ENCODE data around the gene SNTB2.

The SNTB2 gene

GRCh38 chr16:69233124-69233523, 46.2 kb downstream of the SNTB2 start:
- TF ChIP-seq CTCF (IDR thresholded peaks at IDR 0.05; ENCODE audit: insufficient read depth, low read depth, low read length, missing control alignments): no peak
- DNase-seq (ENCODE audit: low read depth): no peak

GRCh38 chr16:69234460-69234859, 47.5 kb downstream of the SNTB2 start:
- no peak for TF ChIP-seq CTCF (IDR thresholded peaks at IDR 0.05; ENCODE audit: insufficient read depth, low read depth, low read length, missing control alignments)
- no peak overlapping the region for H3K4me3 ChIP-seq (ENCODE audit: low read depth, low read length)
- no peak for DNase-seq (ENCODE audit: low read depth)

More at GRCh38 chr16:69233124-69233523, 46.2 kb downstream of the SNTB2 start:
- no peak overlapping the region for H3K4me3 ChIP-seq (ENCODE audit: low read depth, low read length)

GRCh38 chr16:69236319-69236718, 49.4 kb downstream of the SNTB2 start:
- no peak for DNase-seq (ENCODE audit: low read depth)
- H3K4me3 ChIP-seq (ENCODE audit: low read depth, low read length): no peak overlapping the region
- TF ChIP-seq CTCF (IDR thresholded peaks at IDR 0.05; ENCODE audit: insufficient read depth, low read depth, low read length, missing control alignments): no peak

- no peak for TF ChIP-seq CTCF (IDR thresholded peaks at IDR 0.05; ENCODE audit: insufficient read depth, low read depth, low read length, missing control alignments)
- no peak for DNase-seq (ENCODE audit: low read depth)
- H3K4me3 ChIP-seq (ENCODE audit: low read depth, low read length): no peak overlapping the region
Observed at GRCh38 chr16:69237296-69237695, 50.3 kb downstream of the SNTB2 start.

GRCh38 chr16:69239851-69240250, 52.9 kb downstream of the SNTB2 start:
- DNase-seq (ENCODE audit: low read depth): no peak
- no peak for TF ChIP-seq CTCF (IDR thresholded peaks at IDR 0.05; ENCODE audit: insufficient read depth, low read depth, low read length, missing control alignments)
- H3K4me3 ChIP-seq (ENCODE audit: low read depth, low read length): no peak overlapping the region

- no peak overlapping the region for H3K4me3 ChIP-seq (ENCODE audit: low read depth, low read length)
- DNase-seq (ENCODE audit: low read depth): no peak
- TF ChIP-seq CTCF (IDR thresholded peaks at IDR 0.05; ENCODE audit: insufficient read depth, low read depth, low read length, missing control alignments): no peak
Observed at GRCh38 chr16:69240331-69240730, 53.4 kb downstream of the SNTB2 start.

GRCh38 chr16:69241926-69242325, 55.0 kb downstream of the SNTB2 start:
- DNase-seq (ENCODE audit: low read depth): no peak
- H3K4me3 ChIP-seq (ENCODE audit: low read depth, low read length): no peak overlapping the region
- no peak for TF ChIP-seq CTCF (IDR thresholded peaks at IDR 0.05; ENCODE audit: insufficient read depth, low read depth, low read length, missing control alignments)
